C4-2B (cell line): Measurements from ENCODE around the gene RRP8.

ENCODE experiments used
- H3K27ac ChIP-seq: fragments of 450-650 bp; 2 replicates; pipeline ENCODE4 v1.5.1; 2017
- CTCF ChIP-seq: fragments of 450-650 bp; conservative IDR thresholded peaks from 2 replicates; pipeline ENCODE4 v1.5.1; 2017; ENCODE audit warnings: mild to moderate bottlenecking
- ZFX ChIP-seq: fragments of 450-650 bp; IDR thresholded peaks from 2 replicates; pipeline ENCODE4 v1.6.1; 2017

RRP8 gene

GRCh38 chr11:6627762-6628241 lies 24.4 kb upstream of the RRP8 start:
- no peak overlapping the region for H3K27ac ChIP-seq
- no peak for TF ChIP-seq ZFX

- H3K27ac ChIP-seq, result no peak overlapping the region
- TF ChIP-seq CTCF, result no peak
- no peak for TF ChIP-seq ZFX
These were observed 23.8 kb upstream of the RRP8 start for GRCh38 chr11:6626971-6627761.

GRCh38 chr11:6625832-6626420 lies 22.5 kb upstream of the RRP8 start:
- no peak overlapping the region for H3K27ac ChIP-seq
- TF ChIP-seq ZFX, result no peak
- no peak for TF ChIP-seq CTCF

- TF ChIP-seq ZFX (no peak), CTCF (no peak)
- H3K27ac ChIP-seq, result no peak overlapping the region
These were observed 21.9 kb upstream of the RRP8 start for GRCh38 chr11:6625156-6625831.

- no peak overlapping the region for H3K27ac ChIP-seq
- TF ChIP-seq ZFX, result no peak
- no peak for TF ChIP-seq CTCF
These were observed 20.3 kb upstream of the RRP8 start for GRCh38 chr11:6623391-6624363.

- TF ChIP-seq ZFX (no peak), CTCF (no peak)
- H3K27ac ChIP-seq, result no peak overlapping the region
These were observed 19.1 kb upstream of the RRP8 start for GRCh38 chr11:6622261-6623171.
